ENCODE data around the gene HDAC2. TPM values are rescaled to one million over a fixed set of nuclear protein-coding genes. Genes with fewer than 3 reads are reported as not detected.
"Not testable (repeated sequence)": the region's sequence is repeated elsewhere in the genome, so short reads cannot be mapped to it uniquely, and the experiment has no call there.

Gene HDAC2
- total RNA-seq (ENCODE audit: unreplicated experiment), result 185 TPM
- long read RNA-seq, full-length matches to known transcripts, result 145 of 222 reads
- long read RNA-seq, partial matches to known transcripts, result 59 of 222 reads
- long read RNA-seq, other reads (novel, unspliced or antisense), result 18 of 222 reads

- Mint-ChIP-seq H3K36me3 (ENCODE audit: low read depth, unreplicated experiment) (no peaks in the 10 kb centered on the region), H3K27me3 (ENCODE audit: unreplicated experiment) (peaks cover 11% of the 10 kb centered on the region), H3K4me3 (ENCODE audit: unreplicated experiment) (peak within 1 kb of the TSS; percentile 100), H3K4me1 (ENCODE audit: unreplicated experiment) (peaks cover 26% of the 10 kb centered on the region), H3K9me3 (ENCODE audit: unreplicated experiment) (no peaks in the 10 kb centered on the region), H3K27ac (ENCODE audit: unreplicated experiment) (peak within 1 kb of the TSS; percentile 97)
- DNase-seq (ENCODE audit: low spot score), result peak; percentile 83
- TF ChIP-seq CTCF (IDR thresholded peaks at IDR 0.05; ENCODE audit: unreplicated experiment), result no peak
These were observed at the start of gene HDAC2 for GRCh38 chr6:113970805-113971676. Gene HDAC2 (minus strand): TSS chr6:113971148. CDS start chr6:113970908, 240 bp downstream.

DNA sequence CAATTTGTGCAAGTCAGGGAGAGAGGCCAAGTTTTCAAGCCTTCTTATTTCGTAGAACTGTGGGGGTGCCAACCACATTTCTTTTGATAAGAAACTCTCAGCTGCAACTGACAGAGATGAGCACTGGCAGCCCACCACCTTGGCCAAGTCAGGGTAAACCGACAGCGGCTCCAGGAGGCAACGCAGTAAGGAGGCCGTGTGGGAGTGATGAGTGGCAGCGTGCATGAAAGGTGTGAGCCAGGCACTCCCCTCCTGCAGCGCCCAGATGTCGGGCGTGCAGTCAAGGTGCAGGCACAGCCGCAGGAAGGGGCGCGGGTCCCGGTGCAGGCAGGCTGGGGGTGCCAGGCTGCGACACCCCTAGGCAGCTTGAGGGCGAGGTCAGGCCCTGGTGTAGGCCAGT, 49.2 kb upstream of the HDAC2 start:
- Mint-ChIP-seq H3K4me1 (ENCODE audit: unreplicated experiment) (no peaks in the 10 kb centered on the region), H3K36me3 (ENCODE audit: low read depth, unreplicated experiment) (no peaks in the 10 kb centered on the region), H3K27ac (ENCODE audit: unreplicated experiment) (no peak overlapping the region), H3K4me3 (ENCODE audit: unreplicated experiment) (no peak overlapping the region), H3K27me3 (ENCODE audit: unreplicated experiment) (peaks cover 1% of the 10 kb centered on the region), H3K9me3 (ENCODE audit: unreplicated experiment) (no peaks in the 10 kb centered on the region)
- no peak for DNase-seq (ENCODE audit: low spot score)
- no peak for TF ChIP-seq CTCF (IDR thresholded peaks at IDR 0.05; ENCODE audit: unreplicated experiment)

- H3K4me1 Mint-ChIP-seq (ENCODE audit: unreplicated experiment); H3K36me3 Mint-ChIP-seq (ENCODE audit: low read depth, unreplicated experiment); H3K27ac Mint-ChIP-seq (ENCODE audit: unreplicated experiment); H3K4me3 Mint-ChIP-seq (ENCODE audit: unreplicated experiment); DNase-seq (ENCODE audit: low spot score); H3K9me3 Mint-ChIP-seq (ENCODE audit: unreplicated experiment); H3K27me3 Mint-ChIP-seq (ENCODE audit: unreplicated experiment): not testable (repeated sequence)
These were observed 46.2 kb upstream of the HDAC2 start for GRCh38 chr6:114017146-114017545.

GRCh38 chr6:114014106-114014505, 43.2 kb upstream of the HDAC2 start:
- H3K4me1 Mint-ChIP-seq (ENCODE audit: unreplicated experiment); H3K4me3 Mint-ChIP-seq (ENCODE audit: unreplicated experiment); DNase-seq (ENCODE audit: low spot score); H3K9me3 Mint-ChIP-seq (ENCODE audit: unreplicated experiment); H3K36me3 Mint-ChIP-seq (ENCODE audit: low read depth, unreplicated experiment); H3K27me3 Mint-ChIP-seq (ENCODE audit: unreplicated experiment); H3K27ac Mint-ChIP-seq (ENCODE audit: unreplicated experiment): not testable (repeated sequence)

GRCh38 chr6:114011486-114011885, 40.5 kb upstream of the HDAC2 start:
- not testable (repeated sequence) for DNase-seq (ENCODE audit: low spot score); H3K27me3 Mint-ChIP-seq (ENCODE audit: unreplicated experiment); H3K9me3 Mint-ChIP-seq (ENCODE audit: unreplicated experiment); H3K4me1 Mint-ChIP-seq (ENCODE audit: unreplicated experiment); H3K27ac Mint-ChIP-seq (ENCODE audit: unreplicated experiment); H3K36me3 Mint-ChIP-seq (ENCODE audit: low read depth, unreplicated experiment); H3K4me3 Mint-ChIP-seq (ENCODE audit: unreplicated experiment)

- H3K4me1 Mint-ChIP-seq (ENCODE audit: unreplicated experiment), result peaks cover 5% of the 10 kb centered on the region
- no peak for DNase-seq (ENCODE audit: low spot score)
- no peak for TF ChIP-seq CTCF (IDR thresholded peaks at IDR 0.05; ENCODE audit: unreplicated experiment)
- no peaks in the 10 kb centered on the region for H3K9me3 Mint-ChIP-seq (ENCODE audit: unreplicated experiment)
- no peak overlapping the region for H3K4me3 Mint-ChIP-seq (ENCODE audit: unreplicated experiment)
- H3K27ac Mint-ChIP-seq (ENCODE audit: unreplicated experiment), result no peak overlapping the region
- H3K27me3 Mint-ChIP-seq (ENCODE audit: unreplicated experiment), result no peaks in the 10 kb centered on the region
- H3K36me3 Mint-ChIP-seq (ENCODE audit: low read depth, unreplicated experiment), result no peaks in the 10 kb centered on the region
These were observed 39.6 kb upstream of the HDAC2 start for GRCh38 chr6:114010540-114010939.
